ENCODE measurements around the gene HTT-AS.

DNA sequence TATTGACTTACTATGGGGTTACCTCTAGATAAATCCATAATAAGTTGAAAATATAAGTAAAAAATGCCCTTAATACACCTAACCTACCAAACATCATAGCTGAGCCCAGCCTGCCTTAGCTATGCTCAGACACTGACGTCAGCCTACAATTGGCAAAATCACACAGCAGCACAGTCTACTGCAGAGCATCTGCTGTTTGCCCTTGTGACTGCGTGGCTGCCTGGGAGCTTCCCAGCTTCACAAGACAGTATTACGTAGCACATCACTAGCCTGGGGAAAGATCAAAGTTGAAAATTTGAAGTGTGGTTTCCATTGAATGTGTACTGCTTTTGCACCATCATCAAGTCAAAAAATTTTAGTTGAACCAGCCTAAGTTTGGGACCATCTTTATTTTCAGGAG is 8.8 kb downstream of the HTT-AS start:
- TF ChIP-seq, protein P1, sequence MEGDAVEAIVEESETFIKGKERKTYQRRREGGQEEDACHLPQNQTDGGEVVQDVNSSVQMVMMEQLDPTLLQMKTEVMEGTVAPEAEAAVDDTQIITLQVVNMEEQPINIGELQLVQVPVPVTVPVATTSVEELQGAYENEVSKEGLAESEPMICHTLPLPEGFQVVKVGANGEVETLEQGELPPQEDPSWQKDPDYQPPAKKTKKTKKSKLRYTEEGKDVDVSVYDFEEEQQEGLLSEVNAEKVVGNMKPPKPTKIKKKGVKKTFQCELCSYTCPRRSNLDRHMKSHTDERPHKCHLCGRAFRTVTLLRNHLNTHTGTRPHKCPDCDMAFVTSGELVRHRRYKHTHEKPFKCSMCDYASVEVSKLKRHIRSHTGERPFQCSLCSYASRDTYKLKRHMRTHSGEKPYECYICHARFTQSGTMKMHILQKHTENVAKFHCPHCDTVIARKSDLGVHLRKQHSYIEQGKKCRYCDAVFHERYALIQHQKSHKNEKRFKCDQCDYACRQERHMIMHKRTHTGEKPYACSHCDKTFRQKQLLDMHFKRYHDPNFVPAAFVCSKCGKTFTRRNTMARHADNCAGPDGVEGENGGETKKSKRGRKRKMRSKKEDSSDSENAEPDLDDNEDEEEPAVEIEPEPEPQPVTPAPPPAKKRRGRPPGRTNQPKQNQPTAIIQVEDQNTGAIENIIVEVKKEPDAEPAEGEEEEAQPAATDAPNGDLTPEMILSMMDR (IDR thresholded peaks at IDR 0.05; ENCODE audit: low read length), result no peak
- TF ChIP-seq EZH2 (optimal IDR thresholded peaks at IDR 0.05; ENCODE audit: low read depth, low read length), result no peak

Data from MM.1S (cell line).